ENCODE data around the gene ARHGEF28.

- TF ChIP-seq EZH2phosphoT487 (IDR thresholded peaks at IDR 0.05; ENCODE audit: borderline replicate concordance) (no peak), CTCF (conservative IDR thresholded peaks at IDR 0.05; ENCODE audit: low read length) (no peak)
Measured at GRCh38 chr5:73955271-73955846, 329.4 kb downstream of the ARHGEF28 start.

All from Loucy (cell line).